Colonic mucosa (tissue), 4 donors: ENCODE measurements around the gene RAB6D. TPM values are rescaled to one million over a fixed set of nuclear protein-coding genes. Genes with fewer than 3 reads are reported as not detected.
"Not testable (repeated sequence)": the region's sequence is repeated elsewhere in the genome, so short reads cannot be mapped to it uniquely, and the experiment has no call there.

Source experiments
- DNase-seq: peaks from one replicate; pipeline ENCODE4 v3.0.0-alpha.2; 2020
- H3K27ac ChIP-seq: fragments of 200-600 bp; one replicate; pipeline ENCODE4 v1.8.0; 2021
- H3K27me3 ChIP-seq: fragments of 200-600 bp; one replicate; pipeline ENCODE4 v1.8.0; 2021
- H3K36me3 ChIP-seq: fragments of 200-600 bp; one replicate; pipeline ENCODE4 v1.8.0; 2021
- H3K4me1 ChIP-seq: fragments of 200-600 bp; one replicate; pipeline ENCODE4 v1.8.0; 2021; ENCODE audit warnings: mild to moderate bottlenecking
- H3K4me3 ChIP-seq: fragments of 200-600 bp; one replicate; pipeline ENCODE4 v1.8.0; 2021
- H3K9ac ChIP-seq, 2 donors: one replicate each; pipeline ENCODE4 v1.7.0; 2013; ENCODE audit warnings: control low read depth in 2 of 2, low read depth in 2 of 2, low read length in 2 of 2
- H3K9me3 ChIP-seq: fragments of 200-600 bp; one replicate; pipeline ENCODE4 v1.8.0; 2021
- CTCF ChIP-seq: fragments of 200-600 bp; IDR thresholded peaks from one replicate; pipeline ENCODE4 v1.8.0; 2022; ENCODE audit warnings: antibody characterized with exemption, mild to moderate bottlenecking
- intact Hi-C: fragments of 100-400 bp; cut with DNase I; formaldehyde crosslinking; loops from one replicate; pipeline ENCODE4 v1.14.1; 2022
- total RNA-seq, 2 donors: library from RNA; stranded (reverse); fragmentation: NEBNext Ultra II Directional in 1 of 2; extraction: Animal tissue kit (Norgen Biotek cat#: 25700) in 1 of 2; gene quantifications; one replicate each; pipeline ENCODE4 v1.2.1, GENCODE V29; 2021
- donor health status: healthy.
- donor health status: DM: no; HTN: no; CAD: no.
- donor health status: DM: no; HTN: no; CAD: no.

Gene RAB6D
- total RNA-seq, 2 donors from 2014 or later: 2.5 to 3.9 TPM

GRCh38 chr2:131322209-131322608 lies 41.8 kb downstream of the RAB6D start:
- Histone ChIP-seq H3K4me3 (no peak overlapping the region), H3K27ac (no peak overlapping the region), H3K36me3 (no peaks in the 10 kb centered on the region), H3K4me1 (no peaks in the 10 kb centered on the region), H3K9me3 (no peaks in the 10 kb centered on the region), H3K27me3 (no peaks in the 10 kb centered on the region), H3K9ac (no peak overlapping the region)
- intact Hi-C loops: no loop called here
- no peak for DNase-seq
- TF ChIP-seq CTCF: no peak

- H3K9me3 ChIP-seq, H3K9ac ChIP-seq, H3K27me3 ChIP-seq, H3K4me1 ChIP-seq, DNase-seq, H3K36me3 ChIP-seq, H3K4me3 ChIP-seq, H3K27ac ChIP-seq, intact Hi-C loops: not testable (repeated sequence)
These were observed 42.6 kb downstream of the RAB6D start for GRCh38 chr2:131321344-131321743.

- H3K9ac ChIP-seq, H3K4me3 ChIP-seq, DNase-seq, intact Hi-C loops, H3K27ac ChIP-seq, H3K27me3 ChIP-seq, H3K4me1 ChIP-seq, H3K9me3 ChIP-seq, H3K36me3 ChIP-seq: not testable (repeated sequence)
These were observed 53.0 kb downstream of the RAB6D start for GRCh38 chr2:131311001-131311400.

Other genes with a start within 250 kb of the RAB6D start
- gene POTEE, start 154.6 kb downstream of the RAB6D start, total RNA-seq: under 1 TPM; 0.11 to 0.22 TPM
- not detected for gene TUBA3D, start 112.0 kb upstream of the RAB6D start, total RNA-seq
- 100 to 1,000 TPM; 120 to 125 TPM for gene MZT2A, start 128.2 kb upstream of the RAB6D start, total RNA-seq
- 1 to 10 TPM; 2.0 to 4.1 TPM for gene CCDC74A, start 163.7 kb upstream of the RAB6D start, total RNA-seq